NCI-H1930 (cell line): ENCODE results near the gene ADAMTS12.

ENCODE experiments used
- DNase-seq, 2 experiments: peaks; one replicate each; lab custom pipeline; 2025; lab: John Stamatoyannopoulos, UW

Gene ADAMTS12

GRCh38 chr5:33474931-33475499 is 416.8 kb downstream of the ADAMTS12 start:
- no peak for DNase-seq

DNA sequence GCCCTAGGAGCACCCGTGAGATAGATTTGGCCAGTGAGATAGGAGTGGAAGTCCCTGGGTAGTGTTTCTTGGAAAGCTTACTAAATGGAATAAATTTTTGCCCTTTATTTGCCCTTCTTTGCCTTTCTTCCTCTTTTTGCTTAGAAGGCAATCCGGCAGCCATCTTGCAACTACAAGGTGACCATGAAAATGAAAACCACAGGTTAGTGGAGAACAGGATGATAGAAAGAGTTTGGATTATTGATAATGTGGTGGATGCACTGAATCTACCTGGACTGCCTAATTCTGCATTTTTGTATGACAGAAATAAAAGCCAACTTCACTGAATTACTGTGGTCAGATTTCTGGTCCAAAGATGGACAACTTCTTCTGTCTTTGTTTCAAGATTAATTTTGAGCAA is 417.8 kb downstream of the ADAMTS12 start:
- no peak for DNase-seq
